Ectodermal cell (in vitro differentiated cells): Measurements from ENCODE around the gene SLC6A9.

Experiments used
- H3K27ac ChIP-seq: 2 replicates; pipeline ENCODE4 v1.7.0; 2013; ENCODE audit warnings: mild to moderate bottlenecking, low read depth, low read length; ENCODE audit not compliant: insufficient read depth, poor library complexity, severe bottlenecking
- H3K27me3 ChIP-seq: 2 replicates; pipeline ENCODE4 v1.7.0; 2013; ENCODE audit warnings: mild to moderate bottlenecking, low read length; ENCODE audit not compliant: insufficient read depth, control insufficient read depth, poor library complexity, severe bottlenecking
- H3K36me3 ChIP-seq: one replicate; pipeline ENCODE4 v1.7.0; 2013; ENCODE audit warnings: low read length; ENCODE audit not compliant: control insufficient read depth, insufficient read depth
- H3K4me1 ChIP-seq: one replicate; pipeline ENCODE4 v1.7.0; 2013; ENCODE audit warnings: low read length; ENCODE audit not compliant: control insufficient read depth, insufficient read depth
- H3K4me3 ChIP-seq: 2 replicates; pipeline ENCODE4 v1.7.0; 2013; ENCODE audit warnings: low read depth, low read length, control low read depth; ENCODE audit not compliant: insufficient read depth
- H3K9me3 ChIP-seq: 2 replicates; pipeline ENCODE4 v1.7.0; 2013; ENCODE audit warnings: mild to moderate bottlenecking, low read length, moderate library complexity; ENCODE audit not compliant: control insufficient read depth
- WGBS, 2 experiments: methylation state at CpG; one replicate each; pipeline ENCODE4 v1.1.7; 2013; ENCODE audit warnings: missing lambda C conversion rate in 2 of 2; 5-methylcytosine and 5-hydroxymethylcytosine counted together

Gene SLC6A9

GRCh38 chr1:44029911-44030604 is 1.2 kb downstream of the SLC6A9 start:
- H3K4me3 ChIP-seq = peak overlapping the region; percentile 85
- H3K4me1 ChIP-seq = peaks cover 31% of the 10 kb centered on the region
- 0% methylated on average over 75 of the region's 75 CpGs for WGBS, 2 experiments
- no peaks in the 10 kb centered on the region for H3K36me3 ChIP-seq
- H3K27me3 ChIP-seq = no peaks in the 10 kb centered on the region
- peak overlapping the region; percentile 93 for H3K27ac ChIP-seq
- no peaks in the 10 kb centered on the region for H3K9me3 ChIP-seq

DNA sequence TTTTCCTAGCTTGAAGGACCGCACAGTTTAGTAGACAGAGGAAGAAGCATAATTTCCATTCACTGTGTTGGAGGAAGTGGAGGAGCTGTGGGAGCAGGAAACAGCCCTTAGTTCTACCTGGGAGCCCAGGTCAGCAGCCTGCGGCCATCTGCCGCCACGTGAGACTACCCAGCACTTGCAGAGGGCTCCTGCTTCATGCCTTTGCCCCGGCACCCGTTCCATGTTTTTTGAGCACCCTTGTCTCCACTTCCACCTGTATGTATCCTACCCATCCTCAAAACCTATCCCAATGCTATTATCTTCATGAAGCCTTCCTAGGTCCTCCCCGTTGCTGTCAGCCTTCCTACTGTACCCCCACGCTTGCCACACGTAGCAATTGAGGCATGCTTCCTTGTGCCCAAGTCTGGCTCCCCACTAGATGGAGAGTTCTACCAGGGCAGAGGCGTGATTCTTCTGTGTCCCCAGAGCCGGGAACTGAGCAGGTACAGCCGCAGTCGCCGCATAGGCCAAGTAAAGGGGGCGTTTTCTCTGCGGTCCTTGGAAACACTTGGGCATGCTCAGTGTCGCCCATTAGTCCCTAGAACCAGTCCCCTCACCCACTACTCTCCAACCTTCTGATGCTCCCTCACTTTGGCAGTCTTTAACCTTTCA is 1.9 kb downstream of the SLC6A9 start:
- WGBS, 2 experiments = 37 to 39% methylated on average over 17 of the region's 17 CpGs
- H3K36me3 ChIP-seq = no peaks in the 10 kb centered on the region
- H3K27ac ChIP-seq = peak overlapping the region; percentile 93
- H3K4me3 ChIP-seq = peak overlapping the region; percentile 85
- H3K27me3 ChIP-seq = no peaks in the 10 kb centered on the region
- H3K4me1 ChIP-seq = peaks cover 31% of the 10 kb centered on the region
- no peaks in the 10 kb centered on the region for H3K9me3 ChIP-seq

DNA sequence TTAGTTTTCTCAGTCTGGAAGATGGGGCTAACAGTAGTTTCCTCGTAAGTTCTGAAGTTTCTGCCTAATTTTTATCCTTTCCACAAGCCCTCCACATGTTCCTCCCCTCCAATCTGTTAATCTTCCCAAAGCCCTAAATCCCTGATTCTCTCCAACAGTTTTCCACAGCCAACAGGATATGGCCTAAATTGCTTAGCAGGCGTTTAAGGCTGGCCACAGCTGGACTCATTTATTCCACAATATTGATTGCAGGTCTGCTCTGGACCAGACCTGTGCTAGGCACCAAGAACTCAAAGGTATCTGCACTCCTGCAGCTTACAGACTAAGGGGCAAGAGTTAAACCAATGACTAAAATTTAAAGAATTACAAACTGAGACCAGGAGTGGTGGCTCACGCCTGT is 3.9 kb downstream of the SLC6A9 start:
- Histone ChIP-seq H3K4me3 (no peak overlapping the region), H3K9me3 (no peaks in the 10 kb centered on the region), H3K36me3 (peaks cover 9% of the 10 kb centered on the region), H3K27me3 (no peaks in the 10 kb centered on the region), H3K4me1 (peaks cover 15% of the 10 kb centered on the region), H3K27ac (no peak overlapping the region)
- 93 to 94% methylated on average over 3 of the region's 3 CpGs for WGBS, 2 experiments

DNA sequence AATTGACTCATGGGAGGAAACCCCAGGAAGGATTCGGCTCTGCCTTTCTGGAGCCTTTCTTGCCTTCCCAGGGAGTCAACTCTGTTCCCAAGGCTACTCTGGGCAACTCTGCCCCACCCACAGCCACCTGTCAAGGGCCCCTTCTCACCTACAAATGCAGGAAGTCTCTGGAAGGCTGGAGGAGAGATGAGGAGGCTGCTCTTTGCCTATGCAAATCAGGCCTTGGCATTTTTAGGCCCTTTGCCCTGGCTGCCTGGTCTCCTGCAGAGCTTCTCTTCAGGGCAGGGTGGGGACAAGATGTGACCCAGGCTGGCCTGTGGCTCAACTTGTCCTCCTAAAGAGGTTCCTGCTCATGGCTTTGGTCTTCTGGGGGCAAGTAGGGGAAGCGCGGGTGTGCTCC is 5.4 kb downstream of the SLC6A9 start:
- Histone ChIP-seq H3K36me3 (peaks cover 9% of the 10 kb centered on the region), H3K4me3 (no peak overlapping the region), H3K27ac (no peak overlapping the region), H3K27me3 (no peaks in the 10 kb centered on the region), H3K4me1 (peaks cover 4% of the 10 kb centered on the region), H3K9me3 (no peaks in the 10 kb centered on the region)
- 90 to 91% methylated on average over 3 of the region's 3 CpGs for WGBS, 2 experiments

DNA sequence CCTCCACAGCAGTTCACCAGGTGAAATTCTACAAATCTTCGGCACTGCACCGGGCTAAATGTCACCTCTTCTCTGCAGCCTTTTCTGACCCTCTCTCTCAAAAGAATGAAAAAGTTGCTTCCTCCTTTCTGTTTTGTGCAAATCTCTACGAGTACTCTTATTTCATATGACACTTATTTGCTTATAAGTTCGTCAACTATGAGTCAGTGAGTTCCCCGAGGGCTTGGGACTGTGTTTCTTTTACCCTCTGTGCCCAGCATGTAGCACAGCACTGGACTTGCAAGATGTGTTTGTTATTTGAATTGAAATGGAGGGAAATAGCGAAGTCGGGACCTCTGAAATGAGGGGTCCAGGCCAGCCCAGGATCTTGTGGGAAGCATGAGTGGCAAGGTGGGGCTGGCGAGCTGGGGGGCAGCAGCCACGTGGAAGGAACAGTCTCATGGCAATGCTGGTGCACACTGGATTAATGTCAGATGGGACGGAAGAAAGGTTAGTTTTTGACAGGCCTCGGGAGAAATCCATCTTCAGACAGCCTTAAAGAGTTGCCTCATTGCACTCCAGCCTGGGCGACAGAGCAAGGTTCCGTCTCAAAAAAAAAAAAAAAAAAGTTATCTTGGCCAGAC is 6.2 kb downstream of the SLC6A9 start:
- no peaks in the 10 kb centered on the region for H3K9me3 ChIP-seq
- 93 to 94% methylated on average over 13 of the region's 13 CpGs for WGBS, 2 experiments
- H3K27me3 ChIP-seq = no peaks in the 10 kb centered on the region
- peaks cover 9% of the 10 kb centered on the region for H3K36me3 ChIP-seq
- H3K27ac ChIP-seq = no peak overlapping the region
- H3K4me3 ChIP-seq = no peak overlapping the region
- H3K4me1 ChIP-seq = peaks cover 4% of the 10 kb centered on the region

- Histone ChIP-seq H3K27ac (no peak overlapping the region), H3K4me3 (no peak overlapping the region), H3K27me3 (no peaks in the 10 kb centered on the region), H3K4me1 (peaks cover under 1% of the 10 kb centered on the region), H3K36me3 (peaks cover 9% of the 10 kb centered on the region), H3K9me3 (no peaks in the 10 kb centered on the region)
- 93 to 96% methylated on average over 14 of the region's 14 CpGs for WGBS, 2 experiments
Measured at GRCh38 chr1:44024031-44024902, 7.0 kb downstream of the SLC6A9 start.

- no peaks in the 10 kb centered on the region for H3K27me3 ChIP-seq
- H3K27ac ChIP-seq = no peak overlapping the region
- 92 to 93% methylated on average over 10 of the region's 10 CpGs for WGBS, 2 experiments
Measured at GRCh38 chr1:44021581-44022321, 9.5 kb downstream of the SLC6A9 start.

GRCh38 chr1:44021156-44021555 is 10.1 kb downstream of the SLC6A9 start:
- H3K27ac ChIP-seq = no peak overlapping the region
- H3K4me1 ChIP-seq = peaks cover 15% of the 10 kb centered on the region
- H3K36me3 ChIP-seq = peaks cover 9% of the 10 kb centered on the region
- 94 to 95% methylated on average over 8 of the region's 8 CpGs for WGBS, 2 experiments
- no peaks in the 10 kb centered on the region for H3K27me3 ChIP-seq
- no peaks in the 10 kb centered on the region for H3K9me3 ChIP-seq
- no peak overlapping the region for H3K4me3 ChIP-seq

More at GRCh38 chr1:44021581-44022321, 9.5 kb downstream of the SLC6A9 start:
- Histone ChIP-seq H3K4me1 (peaks cover 9% of the 10 kb centered on the region), H3K4me3 (no peak overlapping the region), H3K36me3 (peaks cover 9% of the 10 kb centered on the region), H3K9me3 (no peaks in the 10 kb centered on the region)

DNA sequence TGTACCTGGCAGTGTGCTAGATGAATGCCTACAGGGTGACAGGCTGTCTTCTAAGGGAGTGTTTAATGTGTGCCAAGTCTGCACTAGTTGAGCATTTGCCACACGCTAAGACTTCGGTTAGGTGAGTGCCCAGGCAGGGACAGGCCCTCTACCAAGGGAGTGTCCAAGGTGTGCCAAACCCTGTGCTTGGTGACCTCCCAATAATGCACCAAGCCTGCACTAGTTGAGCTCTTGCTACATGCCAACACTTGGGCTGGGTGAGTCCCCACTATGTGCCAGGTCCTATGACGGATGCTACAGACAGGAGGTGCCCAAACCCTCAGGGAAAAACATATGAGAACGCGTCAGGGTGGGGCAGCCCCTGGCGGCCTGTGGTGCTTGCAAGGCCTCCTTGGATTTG is 10.8 kb downstream of the SLC6A9 start:
- H3K27me3 ChIP-seq = no peaks in the 10 kb centered on the region
- peaks cover 9% of the 10 kb centered on the region for H3K36me3 ChIP-seq
- H3K4me1 ChIP-seq = peaks cover 22% of the 10 kb centered on the region
- no peaks in the 10 kb centered on the region for H3K9me3 ChIP-seq
- 84 to 87% methylated on average over 6 of the region's 6 CpGs for WGBS, 2 experiments
- H3K4me3 ChIP-seq = no peak overlapping the region
- H3K27ac ChIP-seq = no peak overlapping the region
